CD4-positive, alpha-beta memory T cell (primary cell): ENCODE results near the gene TBX4. TPM values are rescaled to one million over a fixed set of nuclear protein-coding genes. Genes with fewer than 3 reads are reported as not detected.

Source experiments
- CTCF ChIA-PET: fragments of 350-600 bp; sonication (Branson Sonifier 250); formaldehyde crosslinking; loops from one replicate; lab custom pipeline; 2021; ENCODE audit warnings: inconsistent platforms; ENCODE audit not compliant: partially characterized antibody; lab: Charles Lee
- POLR2A ChIA-PET: fragments of 350-600 bp; sonication (Branson Sonifier 250); formaldehyde crosslinking; loops from one replicate; lab custom pipeline; 2021; ENCODE audit not compliant: partially characterized antibody; lab: Charles Lee
- DNase-seq, 5 donors: peaks; one replicate each; pipeline versions ENCODE4 v3.0.0 to v3.0.0-alpha.2; 2020 to 2022; ENCODE audit warnings: mixed read lengths in 1 of 5
- H3K27ac ChIP-seq: one replicate; pipeline ENCODE4 v1.7.0; 2013; ENCODE audit warnings: low read depth, low read length
- H3K27me3 ChIP-seq: 2 replicates; pipeline ENCODE4 v1.7.0; 2013; ENCODE audit warnings: mild to moderate bottlenecking, low read length, moderate library complexity; ENCODE audit not compliant: insufficient read depth
- H3K36me3 ChIP-seq: 2 replicates; pipeline ENCODE4 v1.7.0; 2013; ENCODE audit warnings: mild to moderate bottlenecking, low read length, moderate library complexity; ENCODE audit not compliant: insufficient read depth
- H3K4me1 ChIP-seq: 2 replicates; pipeline ENCODE4 v1.7.0; 2013; ENCODE audit warnings: mild to moderate bottlenecking, low read length, moderate library complexity; ENCODE audit not compliant: insufficient read depth
- H3K4me3 ChIP-seq, 2 donors: one replicate each; pipeline ENCODE4 v1.7.0; 2013; ENCODE audit warnings: low read length in 2 of 2, mild to moderate bottlenecking in 1 of 2
- H3K9me3 ChIP-seq, 2 donors: one replicate each; pipeline ENCODE4 v1.7.0; 2013; ENCODE audit warnings: low read length in 2 of 2, control low read depth in 1 of 2; ENCODE audit not compliant: control insufficient read depth in 1 of 2
- H3K27ac Mint-ChIP-seq, 7 donors: one replicate each; pipeline ENCODE4 v1.8.0; 2020 to 2021; ENCODE audit warnings: mixed read lengths in 7 of 7, mild to moderate bottlenecking in 6 of 7, inconsistent platforms in 3 of 7, moderate library complexity in 3 of 7
- H3K27me3 Mint-ChIP-seq, 2 donors: one replicate each; pipeline ENCODE4 v1.8.0; 2020 to 2021; ENCODE audit warnings: mixed read lengths in 2 of 2
- H3K36me3 Mint-ChIP-seq, 2 donors: one replicate each; pipeline ENCODE4 v1.8.0; 2020 to 2021; ENCODE audit warnings: mixed read lengths in 2 of 2, inconsistent platforms in 1 of 2, mild to moderate bottlenecking in 1 of 2
- H3K4me1 Mint-ChIP-seq, 4 donors: one replicate each; pipeline ENCODE4 v1.8.0; 2020 to 2021; ENCODE audit warnings: mixed read lengths in 4 of 4, mild to moderate bottlenecking in 1 of 4
- H3K4me3 Mint-ChIP-seq, 8 donors: one replicate each; pipeline ENCODE4 v1.8.0; 2020 to 2021; ENCODE audit warnings: mixed read lengths in 8 of 8, mild to moderate bottlenecking in 7 of 8, moderate library complexity in 6 of 8, inconsistent platforms in 3 of 8
- H3K9me3 Mint-ChIP-seq, 8 donors: one replicate each; pipeline ENCODE4 v1.8.0; 2020 to 2021; ENCODE audit warnings: mixed read lengths in 8 of 8, mild to moderate bottlenecking in 5 of 8, inconsistent platforms in 3 of 8, moderate library complexity in 1 of 8
- intact Hi-C: fragments of 100-400 bp; cut with micrococcal nuclease; formaldehyde crosslinking; loops from one replicate; pipeline ENCODE4 v1.15.1; 2023
- polyA plus RNA-seq, 2 donors: library from polyadenylated mRNA; unstranded; fragments of 300-500 nt; fragmentation: Illumina TruSeq; gene quantifications; one replicate each; pipeline ENCODE4 v1.2.3, GENCODE V29; 2021
- total RNA-seq, 2 experiments: library from RNA; stranded (reverse); gene quantifications; one replicate each; pipeline ENCODE4 v1.2.3, GENCODE V29; 2021

Gene TBX4
- total and polyA plus RNA-seq, 4 experiments from 2014 or later = not detected

GRCh38 chr17:61499632-61500031 lies 47.4 kb downstream of the TBX4 start:
- Mint-ChIP-seq H3K27ac (no peak overlapping the region), H3K36me3 (no peaks in the 10 kb centered on the region), H3K4me3 (no peak overlapping the region), H3K4me1 (peaks cover 0 to 4% (median under 1%) of the 10 kb centered on the region in 4 donors), H3K27me3 (peaks cover 14% of the 10 kb centered on the region in 2 donors), H3K9me3 (no peaks in the 10 kb centered on the region)
- intact Hi-C loops = no loop called here
- no peaks in the 10 kb centered on the region for H3K9me3 ChIP-seq
- POLR2A ChIA-PET = no interaction called here
- CTCF ChIA-PET = interaction anchor here (1.2 kb wide), 1 partner anchor 84 kb away, joined by 3 read pairs; no protein-coding TSS in a partner anchor
- H3K36me3 ChIP-seq = no peaks in the 10 kb centered on the region
- no peak for DNase-seq
- H3K27me3 ChIP-seq = no peaks in the 10 kb centered on the region
- H3K27ac ChIP-seq = no peak overlapping the region
- H3K4me1 ChIP-seq = no peaks in the 10 kb centered on the region
- no peak overlapping the region for H3K4me3 ChIP-seq

DNA sequence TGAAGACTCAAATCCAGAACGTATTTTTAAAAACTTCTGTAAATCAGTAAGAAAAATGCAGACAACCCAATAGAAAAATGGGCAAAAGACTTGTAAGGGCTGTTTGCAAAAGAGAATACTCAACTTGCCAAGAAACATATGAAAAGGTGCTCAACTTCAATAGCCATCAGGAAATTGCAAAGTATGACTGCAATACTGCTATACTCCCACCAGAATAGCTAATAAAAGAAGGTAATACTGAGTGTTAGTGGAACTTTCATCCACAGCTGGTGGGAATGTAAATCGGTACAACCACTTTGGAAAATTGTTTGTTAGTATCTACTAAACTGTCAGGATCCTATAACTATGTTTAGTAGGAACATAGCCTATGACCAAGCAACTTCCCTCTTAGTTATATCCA lies 48.1 kb downstream of the TBX4 start:
- Histone ChIP-seq H3K27me3 (no peaks in the 10 kb centered on the region), H3K4me3 (no peak overlapping the region), H3K4me1 (no peaks in the 10 kb centered on the region), H3K9me3 (no peaks in the 10 kb centered on the region), H3K36me3 (no peaks in the 10 kb centered on the region), H3K27ac (no peak overlapping the region)
- no peak for DNase-seq
- Mint-ChIP-seq H3K27ac (no peak overlapping the region), H3K27me3 (peaks cover 18% of the 10 kb centered on the region in 2 donors), H3K9me3 (no peaks in the 10 kb centered on the region), H3K36me3 (no peaks in the 10 kb centered on the region), H3K4me1 (peaks cover 0 to 4% (median under 1%) of the 10 kb centered on the region in 4 donors), H3K4me3 (no peak overlapping the region)
- CTCF ChIA-PET = no interaction called here
- intact Hi-C loops = no loop called here
- POLR2A ChIA-PET = no interaction called here

DNA sequence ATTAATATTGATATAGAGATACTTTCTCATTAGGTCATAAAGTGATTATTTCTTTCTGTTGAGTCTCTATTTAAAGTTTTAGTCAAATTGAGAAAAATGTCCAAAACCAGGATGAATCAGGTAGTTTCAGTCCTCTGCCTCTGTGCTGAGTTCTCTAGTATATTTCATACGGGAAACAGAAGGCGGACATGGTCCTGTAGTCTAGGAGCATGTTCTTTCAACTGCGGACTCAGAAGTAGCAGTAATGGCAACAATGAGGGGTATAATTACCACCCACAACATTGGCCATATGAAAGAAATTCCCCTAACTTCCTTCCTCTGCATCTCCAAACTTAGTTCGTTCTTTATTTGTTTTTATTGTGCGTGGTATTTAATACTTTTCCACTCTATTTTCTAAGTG lies 50.1 kb downstream of the TBX4 start:
- no peaks in the 10 kb centered on the region for H3K4me1 Mint-ChIP-seq
- peaks cover 21 to 25% of the 10 kb centered on the region in 2 donors for H3K27me3 Mint-ChIP-seq
- H3K9me3 Mint-ChIP-seq = no peaks in the 10 kb centered on the region
- Histone ChIP-seq H3K4me3 (no peak overlapping the region), H3K27me3 (no peaks in the 10 kb centered on the region), H3K36me3 (no peaks in the 10 kb centered on the region), H3K9me3 (no peaks in the 10 kb centered on the region), H3K4me1 (no peaks in the 10 kb centered on the region), H3K27ac (no peak overlapping the region)
- H3K4me3 Mint-ChIP-seq = no peak overlapping the region
- intact Hi-C loops = no loop called here
- ChIA-PET POLR2A (no interaction called here), CTCF (no interaction called here)
- no peak for DNase-seq
- H3K36me3 Mint-ChIP-seq = no peaks in the 10 kb centered on the region
- H3K27ac Mint-ChIP-seq = no peak overlapping the region

GRCh38 chr17:61503961-61504360 lies 51.7 kb downstream of the TBX4 start:
- no peak overlapping the region for H3K4me3 ChIP-seq
- no peaks in the 10 kb centered on the region for H3K9me3 Mint-ChIP-seq
- no peak for DNase-seq

DNA sequence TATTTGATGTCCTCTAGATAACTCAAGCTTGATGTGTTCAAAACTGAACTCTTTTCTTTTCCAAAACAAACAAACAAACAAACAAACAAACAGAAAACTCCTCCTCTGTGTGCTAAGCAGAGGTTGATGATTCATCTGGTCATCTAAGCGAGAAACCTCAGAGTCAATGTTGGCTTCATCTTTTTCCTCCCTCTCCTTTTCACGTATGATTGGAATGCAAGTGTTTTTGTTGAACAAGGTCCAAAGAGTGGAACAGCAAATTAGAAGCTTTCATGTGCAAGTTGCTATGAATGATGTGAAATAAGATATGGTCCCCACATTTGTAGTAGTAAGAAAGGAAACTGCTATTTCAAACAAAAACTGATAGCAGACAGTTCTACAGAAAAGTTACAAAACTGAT lies 52.5 kb downstream of the TBX4 start:
- CTCF ChIA-PET = interaction anchor here (0.6 kb wide), 1 partner anchor 26 kb away, joined by 3 read pairs; no protein-coding TSS in a partner anchor
- no peaks in the 10 kb centered on the region for H3K36me3 Mint-ChIP-seq
- POLR2A ChIA-PET = no interaction called here
- no peak overlapping the region for H3K4me3 Mint-ChIP-seq
- no peaks in the 10 kb centered on the region for H3K4me1 Mint-ChIP-seq
- H3K27me3 Mint-ChIP-seq = peaks cover 24 to 25% of the 10 kb centered on the region in 2 donors
- DNase-seq = no peak
- Histone ChIP-seq H3K4me1 (no peaks in the 10 kb centered on the region), H3K36me3 (no peaks in the 10 kb centered on the region), H3K27ac (no peak overlapping the region), H3K27me3 (no peaks in the 10 kb centered on the region), H3K4me3 (no peak overlapping the region), H3K9me3 (no peaks in the 10 kb centered on the region)
- H3K9me3 Mint-ChIP-seq = no peaks in the 10 kb centered on the region
- H3K27ac Mint-ChIP-seq = no peak overlapping the region
- intact Hi-C loops = no loop called here

More at GRCh38 chr17:61503961-61504360, 51.7 kb downstream of the TBX4 start:
- Histone ChIP-seq H3K36me3 (no peaks in the 10 kb centered on the region), H3K27me3 (no peaks in the 10 kb centered on the region), H3K27ac (no peak overlapping the region), H3K9me3 (no peaks in the 10 kb centered on the region), H3K4me1 (no peaks in the 10 kb centered on the region)
- Mint-ChIP-seq H3K27ac (no peak overlapping the region), H3K36me3 (no peaks in the 10 kb centered on the region), H3K27me3 (peaks cover 22 to 24% of the 10 kb centered on the region in 2 donors), H3K4me3 (no peak overlapping the region), H3K4me1 (no peaks in the 10 kb centered on the region)
- CTCF ChIA-PET = no interaction called here
- intact Hi-C loops = no loop called here
- POLR2A ChIA-PET = no interaction called here

- H3K4me3 ChIP-seq = no peak overlapping the region
- no peaks in the 10 kb centered on the region for H3K4me1 ChIP-seq
- Mint-ChIP-seq H3K27me3 (peaks cover 20 to 30% of the 10 kb centered on the region in 2 donors), H3K4me3 (no peak overlapping the region), H3K36me3 (no peaks in the 10 kb centered on the region), H3K27ac (no peak overlapping the region), H3K4me1 (no peaks in the 10 kb centered on the region), H3K9me3 (no peaks in the 10 kb centered on the region)
- POLR2A ChIA-PET = no interaction called here
- no peaks in the 10 kb centered on the region for H3K9me3 ChIP-seq
- intact Hi-C loops = no loop called here
- CTCF ChIA-PET = no interaction called here
- no peaks in the 10 kb centered on the region for H3K27me3 ChIP-seq
- no peak overlapping the region for H3K27ac ChIP-seq
- H3K36me3 ChIP-seq = no peaks in the 10 kb centered on the region
- DNase-seq = no peak
These were observed 53.8 kb downstream of the TBX4 start for GRCh38 chr17:61505846-61506627.

- H3K4me3 ChIP-seq = no peak overlapping the region
- no peaks in the 10 kb centered on the region for H3K9me3 Mint-ChIP-seq
- intact Hi-C loops = no loop called here
- no peak overlapping the region for H3K27ac ChIP-seq
- ChIA-PET POLR2A (no interaction called here), CTCF (no interaction called here)
- no peaks in the 10 kb centered on the region for H3K27me3 ChIP-seq
- no peak overlapping the region for H3K4me3 Mint-ChIP-seq
- H3K4me1 Mint-ChIP-seq = no peaks in the 10 kb centered on the region
- peaks cover 18 to 25% of the 10 kb centered on the region in 2 donors for H3K27me3 Mint-ChIP-seq
- DNase-seq = no peak
- no peaks in the 10 kb centered on the region for H3K36me3 ChIP-seq
- no peak overlapping the region for H3K27ac Mint-ChIP-seq
- H3K4me1 ChIP-seq = no peaks in the 10 kb centered on the region
- no peaks in the 10 kb centered on the region for H3K36me3 Mint-ChIP-seq
- H3K9me3 ChIP-seq = no peaks in the 10 kb centered on the region
These were observed 55.3 kb downstream of the TBX4 start for GRCh38 chr17:61507383-61508066.
